IMR-90 (cell line): Measurements from ENCODE around the gene TUBA3D. TPM values are rescaled to one million over a fixed set of nuclear protein-coding genes. Genes with fewer than 3 reads are reported as not detected.
"Not testable (repeated sequence)": the region's sequence is repeated elsewhere in the genome, so short reads cannot be mapped to it uniquely, and the experiment has no call there.

ENCODE experiments used
- ATAC-seq: fragments of 200-7000 bp; cut with Tn5 transposase; 2 replicates; pipeline ENCODE4 v1.9.1; 2020; ENCODE audit warnings: low read depth, mild to moderate bottlenecking, moderate library complexity
- BruUV-seq: library from RNA; stranded (reverse); fragments of 400-500 nt; replicated peaks from 2 replicates; lab custom pipeline; 2021; lab: Mats Ljungman, UMichigan
- CTCF ChIA-PET: fragments of 300-600 bp; formaldehyde crosslinking; extraction: SDS; loops from one replicate; lab custom pipeline; 2021; ENCODE audit warnings: antibody characterized with exemption; lab: Yijun Ruan, JAX
- POLR2A ChIA-PET: fragments of 300-600 bp; sonication (Branson Sonifier 250); formaldehyde crosslinking; loops from one replicate; lab custom pipeline; 2022; ENCODE audit warnings: antibody characterized with exemption; ENCODE audit not compliant: unreplicated experiment; lab: Charles Lee
- DNase-seq: peaks from one replicate; pipeline ENCODE4 v3.0.0; 2013
- H2AFZ ChIP-seq: replicated peaks from 2 replicates; pipeline ENCODE3; 2013; ENCODE audit warnings: low read length, mild to moderate bottlenecking; ENCODE audit not compliant: poor library complexity
- H2AK5ac ChIP-seq: 2 replicates; pipeline ENCODE4 v1.6.1; 2013; ENCODE audit warnings: low read depth, low read length, inconsistent platforms
- H2AK9ac ChIP-seq: replicated peaks from 2 replicates; pipeline ENCODE3; 2013; ENCODE audit warnings: mild to moderate bottlenecking, low read depth, low read length, moderate library complexity; ENCODE audit not compliant: poor library complexity
- H2BK120ac ChIP-seq: 2 replicates; pipeline ENCODE4 v1.6.1; 2013; ENCODE audit warnings: low read depth, low read length, inconsistent platforms
- H2BK15ac ChIP-seq: 3 replicates; pipeline ENCODE4 v1.6.1; 2013; ENCODE audit warnings: low read depth, low read length, inconsistent platforms
- H2BK20ac ChIP-seq: 2 replicates; pipeline ENCODE4 v1.6.1; 2013; ENCODE audit warnings: low read depth, mild to moderate bottlenecking, inconsistent platforms, low read length, moderate library complexity
- H2BK5ac ChIP-seq: 2 replicates; pipeline ENCODE4 v1.6.1; 2013; ENCODE audit warnings: mild to moderate bottlenecking, low read depth, low read length, inconsistent platforms; ENCODE audit not compliant: poor library complexity, severe bottlenecking
- H3K14ac ChIP-seq: replicated peaks from 2 replicates; pipeline ENCODE4 v1.6.1; 2013; ENCODE audit warnings: low read depth, low read length, inconsistent platforms
- H3K18ac ChIP-seq: 2 replicates; pipeline ENCODE4 v1.6.1; 2013; ENCODE audit warnings: low read depth, low read length, control low read depth
- H3K23ac ChIP-seq: 2 replicates; pipeline ENCODE4 v1.6.1; 2013; ENCODE audit warnings: low read depth, low read length, inconsistent platforms
- H3K27ac ChIP-seq: 2 replicates; pipeline ENCODE4 v1.5.1; 2013; ENCODE audit warnings: mild to moderate bottlenecking, control low read depth, low read length; ENCODE audit not compliant: insufficient read depth
- H3K27me3 ChIP-seq: 2 replicates; pipeline ENCODE4 v1.6.1; 2013; ENCODE audit warnings: low read length; ENCODE audit not compliant: control insufficient read depth, insufficient read depth
- H3K36me3 ChIP-seq: 2 replicates; pipeline ENCODE4 v1.6.1; 2013; ENCODE audit warnings: low read length, mixed read lengths; ENCODE audit not compliant: control insufficient read depth, insufficient read depth
- H3K4ac ChIP-seq: 2 replicates; pipeline ENCODE4 v1.6.1; 2013; ENCODE audit warnings: low read depth, low read length, inconsistent platforms
- H3K4me1 ChIP-seq: 2 replicates; pipeline ENCODE4 v1.6.1; 2013; ENCODE audit warnings: low read length, mixed read lengths; ENCODE audit not compliant: control insufficient read depth, insufficient read depth
- H3K4me2 ChIP-seq: 2 replicates; pipeline ENCODE4 v1.6.1; 2013; ENCODE audit warnings: low read depth, mild to moderate bottlenecking, control low read depth, low read length, moderate library complexity
- H3K4me3 ChIP-seq: 2 replicates; pipeline ENCODE4 v1.5.1; 2013; ENCODE audit warnings: low read depth, mild to moderate bottlenecking, control low read depth, low read length, moderate library complexity; ENCODE audit not compliant: insufficient read depth
- H3K56ac ChIP-seq: 2 replicates; pipeline ENCODE4 v1.6.1; 2013; ENCODE audit warnings: low read length, inconsistent platforms; ENCODE audit not compliant: insufficient read depth; ENCODE audit errors: extremely low read depth
- H3K79me1 ChIP-seq, 2 experiments: 2 replicates each; pipeline ENCODE4 v1.6.1; 2013; ENCODE audit warnings: low read length in 2 of 2, inconsistent platforms in 1 of 2, low read depth in 1 of 2
- H3K9ac ChIP-seq: 2 replicates; pipeline ENCODE4 v1.6.1; 2013; ENCODE audit warnings: low read depth, low read length, control low read depth
- H3K9me1 ChIP-seq: 2 replicates; pipeline ENCODE4 v1.6.1; 2013; ENCODE audit warnings: low read length, inconsistent platforms; ENCODE audit not compliant: insufficient read depth
- H3K9me3 ChIP-seq: 2 replicates; pipeline ENCODE4 v1.6.1; 2013; ENCODE audit warnings: low read length; ENCODE audit not compliant: control insufficient read depth, insufficient read depth
- H4K20me1 ChIP-seq: 2 replicates; pipeline ENCODE4 v1.6.1; 2013; ENCODE audit warnings: low read length, inconsistent platforms; ENCODE audit not compliant: insufficient read depth
- H4K5ac ChIP-seq: 2 replicates; pipeline ENCODE4 v1.6.1; 2013; ENCODE audit warnings: mild to moderate bottlenecking, low read depth, low read length, control low read depth
- H4K8ac ChIP-seq, 2 experiments: 2 replicates each; pipeline ENCODE4 v1.6.1; 2013; ENCODE audit warnings: low read depth in 2 of 2, low read length in 2 of 2, control low read depth in 1 of 2, inconsistent platforms in 1 of 2
- H4K91ac ChIP-seq: 2 replicates; pipeline ENCODE4 v1.6.1; 2013; ENCODE audit warnings: low read depth, low read length, inconsistent platforms; ENCODE audit not compliant: insufficient read depth
- WGBS, 2 experiments: methylation state at CpG; one replicate each; pipeline versions ENCODE4 v1.1.5 to v1.1.7; 2013; ENCODE audit warnings: missing lambda C conversion rate in 2 of 2; ENCODE audit not compliant: insufficient read length in 1 of 2; ENCODE audit errors: extremely low coverage in 2 of 2; 5-methylcytosine and 5-hydroxymethylcytosine counted together
- dilution Hi-C: fragments of 300-500 bp; cut with HindIII; formaldehyde crosslinking; loops from one replicate; pipeline ENCODE4 v1.14.3; 2018; ENCODE audit warnings: low sequenced_read_pairs; ENCODE audit not compliant: unreplicated experiment
- in situ Hi-C: fragments of 300-500 bp; cut with MboI; formaldehyde crosslinking; loops from 3 replicates; pipeline ENCODE4 v1.14.3; 2019; ENCODE audit warnings: low sequenced_read_pairs, inconsistent platforms, mixed read lengths
- intact Hi-C: fragments of 100-400 bp; cut with micrococcal nuclease; formaldehyde crosslinking; loops from 2 replicates; pipeline ENCODE4 v1.10.0; 2022
- polyA plus RNA-seq, 3 experiments: library from polyadenylated mRNA; depleted of rRNA; stranded (reverse); fragments of >200 nt; gene quantifications; 2 replicates each; pipeline ENCODE4 v1.2.3, GENCODE V29; 2012; ENCODE audit warnings: low replicate concordance in 1 of 3
- total RNA-seq: library from RNA; depleted of rRNA; stranded (reverse); fragments of >200 nt; gene quantifications from 2 replicates; pipeline ENCODE4 v1.2.3, GENCODE V29; 2012

Gene TUBA3D
- total and polyA plus RNA-seq, 2 of the 4 experiments (the other 2 are of a cell fraction): not detected

- H2BK5ac ChIP-seq, H2BK120ac ChIP-seq, H3K23ac ChIP-seq, H4K91ac ChIP-seq, H2AFZ ChIP-seq, H3K4me2 ChIP-seq, H3K36me3 ChIP-seq, H3K27ac ChIP-seq, H4K20me1 ChIP-seq, H3K4ac ChIP-seq, H3K4me3 ChIP-seq, BruUV-seq, CTCF ChIA-PET, dilution Hi-C loops, H4K8ac ChIP-seq, POLR2A ChIA-PET, H3K56ac ChIP-seq, in situ Hi-C loops, H3K9ac ChIP-seq, intact Hi-C loops, H2BK15ac ChIP-seq, H3K14ac ChIP-seq, H3K9me1 ChIP-seq, H3K18ac ChIP-seq, H3K27me3 ChIP-seq, H2BK20ac ChIP-seq, DNase-seq, H4K5ac ChIP-seq, H2AK9ac ChIP-seq, H3K79me1 ChIP-seq, H3K9me3 ChIP-seq, ATAC-seq, H2AK5ac ChIP-seq, H3K4me1 ChIP-seq: not testable (repeated sequence)
- WGBS, 2 experiments: 40% methylated on average over 3 of the region's 7 CpGs; no CpG with 5 or more reads in 1 of the 2 experiments
Observed at GRCh38 chr2:131440742-131441468, 35.0 kb upstream of the TUBA3D start.

GRCh38 chr2:131444736-131445514, 31.0 kb upstream of the TUBA3D start:
- H2BK120ac ChIP-seq, H3K9ac ChIP-seq, H4K91ac ChIP-seq, H3K4me3 ChIP-seq, BruUV-seq, DNase-seq, H3K79me1 ChIP-seq, H3K4me2 ChIP-seq, H3K23ac ChIP-seq, H4K5ac ChIP-seq, H3K9me3 ChIP-seq, H3K36me3 ChIP-seq, H3K9me1 ChIP-seq, H2BK20ac ChIP-seq, H2AK5ac ChIP-seq, H3K56ac ChIP-seq, H3K18ac ChIP-seq, H2BK15ac ChIP-seq, H4K8ac ChIP-seq, H2AK9ac ChIP-seq, H4K20me1 ChIP-seq, dilution Hi-C loops, POLR2A ChIA-PET, in situ Hi-C loops, H3K27ac ChIP-seq, H2BK5ac ChIP-seq, H3K14ac ChIP-seq, H2AFZ ChIP-seq, H3K4ac ChIP-seq, H3K4me1 ChIP-seq, ATAC-seq, H3K27me3 ChIP-seq, intact Hi-C loops, CTCF ChIA-PET: not testable (repeated sequence)
- whole genome bisulfite sequencing, 2 experiments: 91% methylated on average over 23 of the region's 90 CpGs; no CpG with 5 or more reads in 1 of the 2 experiments
